ENCODE data around the gene SKI. TPM values are rescaled to one million over a fixed set of nuclear protein-coding genes. Genes with fewer than 3 reads are reported as not detected.

Gene SKI
- polyA plus RNA-seq, 4 donors, result 45.4 to 62.9 (median 58.6) TPM

DNA sequence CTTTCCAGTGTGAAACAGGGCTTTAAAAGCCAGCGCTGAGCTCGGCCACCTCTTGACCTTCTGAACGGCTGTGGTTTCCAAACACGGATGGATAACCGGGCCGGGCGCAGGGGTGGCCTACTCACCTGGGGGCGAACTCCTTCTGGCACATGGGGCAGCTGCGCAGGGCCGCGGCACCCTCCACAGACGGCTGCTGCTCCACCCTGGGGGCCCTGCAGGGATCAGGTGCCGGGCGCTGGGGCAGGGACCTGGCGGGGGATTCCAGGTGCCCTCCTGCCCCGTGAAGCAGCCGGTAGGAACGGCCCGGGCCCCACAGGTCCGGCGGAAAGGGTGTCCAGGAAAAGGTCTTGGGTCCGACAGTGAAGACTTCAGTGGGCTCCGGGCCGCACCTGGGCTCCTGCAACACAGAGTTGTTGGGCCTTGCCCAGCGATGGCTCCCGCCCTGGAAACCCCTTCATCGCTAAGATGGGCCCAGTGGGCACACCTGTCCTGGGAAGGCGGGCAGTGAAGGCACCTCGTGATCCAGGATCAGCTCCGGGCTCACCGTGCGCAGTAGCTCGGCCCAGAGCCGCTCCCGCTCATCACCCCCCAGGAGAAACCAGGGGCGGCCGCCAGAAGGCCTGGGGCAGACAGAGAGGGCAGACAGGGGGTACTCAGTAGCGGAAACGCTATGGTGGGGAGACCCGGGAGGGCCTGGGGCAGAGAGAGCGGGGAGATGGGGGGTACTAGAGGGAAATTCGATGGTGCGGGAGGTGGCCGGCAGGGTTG is 34.4 kb upstream of the SKI start:
- no peak for DNase-seq (ENCODE audit: low read depth in 4 of 4, low spot score in 2 of 4)

- DNase-seq (ENCODE audit: low read depth in 4 of 4, low spot score in 2 of 4), result no peak
Measured at GRCh38 chr1:2194319-2194897, 33.7 kb upstream of the SKI start, which contains the start of gene FAAP20. TSS of gene FAAP20 (minus strand) at chr1:2194772. CDS start at chr1:2194749, 23 bp downstream.

DNA sequence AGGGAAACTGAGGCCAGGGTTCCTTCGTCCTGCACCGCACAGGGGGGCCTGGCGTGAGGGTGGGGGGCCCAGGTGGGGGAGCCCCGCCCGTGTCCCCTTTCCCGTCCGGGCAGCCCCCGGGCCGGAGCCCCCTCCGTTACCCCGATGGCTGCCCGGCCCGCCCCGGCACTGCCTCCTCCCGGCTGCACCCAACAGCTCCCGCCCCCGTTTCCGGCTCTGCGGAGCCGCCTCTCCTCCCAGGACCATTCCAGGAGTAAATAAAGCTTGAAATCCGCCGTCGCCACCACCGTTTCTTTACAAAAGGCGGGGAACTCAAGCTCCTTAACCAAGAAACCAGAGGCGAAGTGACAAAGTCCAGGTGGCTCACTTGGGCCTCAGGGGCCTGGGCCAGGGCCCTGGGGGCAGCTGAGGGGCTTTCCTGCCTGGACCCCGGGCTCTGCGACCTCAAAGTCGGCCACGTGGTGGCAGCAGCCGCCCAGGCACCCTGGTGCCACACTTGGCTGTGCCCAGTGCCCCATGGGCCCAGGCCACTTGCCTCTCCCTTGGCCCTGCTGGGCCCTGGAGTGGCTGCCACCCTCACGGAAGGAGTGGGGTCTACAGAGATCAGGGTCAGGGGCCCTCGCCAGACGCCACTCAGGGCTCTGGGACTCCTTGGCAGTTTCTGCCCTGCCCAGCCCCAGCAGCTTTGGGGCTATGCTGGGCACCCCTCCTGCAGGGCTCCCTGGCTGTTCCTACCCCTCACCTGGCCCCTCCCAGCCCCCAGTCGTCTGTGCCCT is 33.0 kb upstream of the SKI start:
- no peak for DNase-seq (ENCODE audit: low read depth in 4 of 4, low spot score in 2 of 4)

GRCh38 chr1:2195785-2196184 is 32.3 kb upstream of the SKI start:
- no peak for DNase-seq (ENCODE audit: low read depth in 4 of 4, low spot score in 2 of 4)

DNA sequence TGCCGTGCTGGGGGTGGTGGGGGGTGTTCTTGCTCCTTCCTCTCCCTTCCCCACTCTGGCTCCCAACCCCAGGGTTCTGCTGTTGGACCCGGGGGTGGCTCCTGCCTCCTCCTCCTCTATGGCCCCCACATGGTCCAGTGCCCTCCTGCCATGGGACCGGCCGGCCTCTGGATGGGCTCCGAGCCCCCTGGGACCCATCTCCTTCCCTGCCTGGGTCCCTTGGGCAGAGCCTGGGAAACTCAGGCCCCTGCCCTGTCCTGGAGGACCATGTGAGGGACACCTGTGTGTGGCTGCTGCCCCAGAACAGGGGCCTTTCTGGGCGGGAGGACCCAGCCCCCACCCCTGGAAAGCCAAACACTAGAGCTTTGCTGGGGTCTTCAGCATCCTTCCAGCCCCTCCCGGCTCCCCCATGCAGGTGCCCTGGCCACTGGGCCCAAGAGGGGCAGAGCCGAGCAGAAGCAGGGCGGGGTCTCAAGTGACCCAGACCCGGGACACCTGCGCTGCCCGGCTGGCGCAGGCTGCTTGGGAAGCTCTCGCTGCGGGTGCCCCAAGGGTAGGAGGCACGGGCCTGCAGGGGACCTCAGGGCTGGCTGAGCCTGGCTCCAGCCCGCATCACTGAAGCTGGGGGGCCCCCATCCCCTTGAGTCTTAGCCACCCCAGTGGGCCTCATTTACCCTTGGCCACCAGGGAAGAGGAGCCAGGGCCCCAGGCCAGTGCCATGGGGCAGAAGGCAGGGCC is 31.0 kb upstream of the SKI start:
- DNase-seq (ENCODE audit: low read depth in 4 of 4, low spot score in 2 of 4), result no peak

- DNase-seq (ENCODE audit: low read depth in 4 of 4, low spot score in 2 of 4), result no peak
Measured at GRCh38 chr1:2197707-2198165, 30.4 kb upstream of the SKI start.

- no peak for DNase-seq (ENCODE audit: low read depth in 4 of 4, low spot score in 2 of 4)
Measured at GRCh38 chr1:2198571-2198970, 29.5 kb upstream of the SKI start.

DNA sequence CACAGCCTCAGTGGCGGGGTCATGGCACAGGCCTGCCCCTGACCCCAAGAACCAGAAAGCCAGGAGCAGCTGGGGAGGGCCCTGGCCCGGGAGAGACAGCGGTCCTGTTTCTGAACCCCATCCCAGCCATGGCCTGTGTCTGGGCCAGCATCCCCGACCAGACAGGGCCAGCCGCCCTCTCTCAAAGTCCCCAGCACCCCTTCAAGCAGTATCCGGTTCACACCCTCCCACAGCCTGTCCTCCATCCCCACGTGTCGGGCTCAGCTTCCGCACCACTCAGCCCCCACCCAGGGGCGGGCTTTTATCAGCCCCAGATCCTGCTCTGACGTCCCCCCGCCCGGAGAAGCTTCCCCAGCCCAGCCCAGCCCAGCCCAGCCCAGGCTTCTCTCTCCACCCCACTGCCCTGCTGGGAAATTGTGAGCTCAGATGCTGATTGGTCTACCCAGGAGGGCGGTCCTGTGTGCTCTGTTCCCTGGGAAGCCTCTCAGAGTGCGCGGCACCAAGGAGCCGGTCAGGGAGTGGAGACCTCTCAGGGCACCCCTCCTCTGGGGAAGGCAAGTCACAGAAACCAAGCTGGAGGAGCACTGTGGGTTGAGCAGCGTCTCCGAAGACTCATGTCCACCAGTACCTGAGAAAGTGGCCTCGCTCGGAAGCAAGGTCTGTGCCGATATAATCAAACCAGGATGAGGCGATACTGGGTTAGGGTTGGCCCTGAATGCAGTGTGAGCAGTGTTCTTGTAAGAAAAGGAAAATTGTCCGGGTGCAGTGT is 28.9 kb upstream of the SKI start:
- peak in 1 of 4 donors; percentile 87 for DNase-seq (ENCODE audit: low read depth in 4 of 4, low spot score in 2 of 4)

- DNase-seq (ENCODE audit: low read depth in 4 of 4, low spot score in 2 of 4), result no peak
Measured at GRCh38 chr1:2200308-2200943, 27.7 kb upstream of the SKI start.

DNA sequence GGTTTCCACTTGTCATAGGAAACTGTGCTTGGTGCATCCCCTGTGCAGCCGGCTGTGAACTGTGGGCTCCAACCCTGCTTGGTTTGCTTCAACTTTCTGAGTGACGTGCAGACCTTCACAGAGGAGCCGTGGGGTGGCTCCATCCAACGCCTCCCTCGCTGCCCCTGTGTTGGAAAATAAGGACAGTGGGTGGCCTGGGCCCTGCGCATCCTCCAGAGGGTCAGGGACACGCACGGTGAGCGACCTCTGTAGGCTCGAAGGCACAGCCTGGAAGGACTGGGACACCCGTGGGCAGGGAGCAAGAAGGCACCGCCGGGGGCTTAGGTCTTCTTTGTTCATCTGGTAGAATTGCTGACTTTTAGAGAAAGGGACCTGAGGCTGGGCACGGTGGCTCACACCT is 27.1 kb upstream of the SKI start:
- no peak for DNase-seq (ENCODE audit: low read depth in 4 of 4, low spot score in 2 of 4)

GRCh38 chr1:2202008-2202575 is 26.0 kb upstream of the SKI start:
- no peak for DNase-seq (ENCODE audit: low read depth in 4 of 4, low spot score in 2 of 4)

GRCh38 chr1:2202843-2203601 is 25.1 kb upstream of the SKI start:
- no peak for DNase-seq (ENCODE audit: low read depth in 4 of 4, low spot score in 2 of 4)

DNA sequence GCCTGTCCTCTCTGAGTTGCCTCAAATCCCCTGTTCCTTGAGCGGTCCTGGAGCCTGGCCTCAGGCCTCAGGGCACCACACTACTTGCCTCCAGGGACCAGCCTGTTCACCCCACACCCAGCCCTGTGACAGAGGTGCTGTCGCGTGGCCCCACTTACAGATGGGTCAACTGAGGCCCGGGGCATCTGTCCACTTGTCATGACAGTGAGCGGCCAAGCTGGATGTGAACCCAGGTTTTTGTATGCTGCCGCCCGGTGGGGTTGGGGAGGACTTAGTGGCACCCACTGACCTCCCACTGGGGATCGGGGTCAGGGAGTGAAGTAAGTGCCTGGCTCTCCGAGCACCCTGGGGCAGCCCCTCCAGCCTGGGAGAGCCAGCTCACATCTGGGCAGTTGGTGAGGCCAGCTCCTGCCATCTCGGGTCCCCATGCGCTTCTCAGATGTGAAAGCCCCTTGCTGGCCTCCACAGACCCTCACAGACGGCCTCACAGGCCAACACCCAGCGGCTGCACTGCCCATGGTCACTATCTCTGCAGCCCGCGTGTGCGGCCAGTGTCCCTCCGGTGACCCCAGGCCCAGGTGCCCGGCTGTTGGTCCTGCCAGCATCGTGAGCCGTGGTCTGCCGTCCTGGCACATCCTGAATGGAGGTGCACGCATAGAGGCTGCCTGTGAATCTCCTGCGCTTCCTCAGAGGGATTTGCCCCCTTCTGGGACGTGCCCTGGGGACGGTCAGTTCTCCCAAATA is 24.3 kb upstream of the SKI start:
- DNase-seq (ENCODE audit: low read depth in 4 of 4, low spot score in 2 of 4), result no peak

DNA sequence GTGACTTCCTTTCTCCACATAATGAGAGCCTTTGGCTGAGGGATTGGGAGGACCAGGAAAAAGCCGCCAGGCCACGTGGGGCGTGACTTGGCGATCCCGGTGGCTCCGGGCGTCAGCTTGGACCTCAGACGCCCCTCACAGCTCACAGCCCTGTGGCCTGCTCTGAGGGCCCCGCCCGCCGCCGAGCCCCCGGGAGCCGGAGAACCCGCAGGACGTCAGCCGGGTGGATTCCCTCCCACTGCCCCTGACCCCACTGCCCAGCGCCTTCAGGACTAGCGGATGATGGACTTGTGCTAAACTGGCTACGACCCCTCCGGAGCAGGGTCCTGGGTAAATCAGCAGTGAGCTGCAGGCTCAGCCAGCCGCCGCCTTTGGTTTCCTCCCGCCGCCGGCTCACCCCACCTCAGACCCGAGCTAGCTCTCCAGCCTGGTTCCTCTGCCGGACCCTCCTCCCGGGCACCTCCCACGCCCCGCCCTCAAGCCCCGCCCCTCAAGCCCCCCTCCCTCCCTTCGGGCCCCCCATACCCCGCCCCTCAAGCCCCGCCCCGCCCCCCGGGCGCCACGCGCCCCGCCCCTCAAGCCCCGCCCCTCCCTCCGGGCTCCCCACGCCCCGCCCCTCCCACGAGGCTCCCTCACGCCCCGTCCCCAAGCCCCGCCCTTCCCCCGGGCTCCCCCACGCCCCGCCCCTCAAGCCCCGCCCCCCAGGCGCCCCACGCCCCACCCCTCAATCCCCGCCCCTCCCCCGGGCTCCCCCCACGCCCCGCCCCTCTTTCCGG is 23.5 kb upstream of the SKI start:
- DNase-seq (ENCODE audit: low read depth in 4 of 4, low spot score in 2 of 4), result no peak

- DNase-seq (ENCODE audit: low read depth in 4 of 4, low spot score in 2 of 4), result no peak
Measured at GRCh38 chr1:2205191-2205952, 22.7 kb upstream of the SKI start.

- DNase-seq (ENCODE audit: low read depth in 4 of 4, low spot score in 2 of 4), result no peak
Measured at GRCh38 chr1:2206813-2207487, 21.2 kb upstream of the SKI start.

All from left renal cortex interstitium (tissue), 4 donors.